Naive thymus-derived CD4-positive, alpha-beta T cell (primary cell): Measurements from ENCODE around the gene CXCL12. TPM values are rescaled to one million over a fixed set of nuclear protein-coding genes. Genes with fewer than 3 reads are reported as not detected.

ENCODE experiments used
- ATAC-seq: fragments of 150-1000 bp; cut with Tn5 transposase; 2 replicates; pipeline ENCODE4 v1.10.0; 2021; ENCODE audit warnings: mild to moderate bottlenecking, moderate library complexity
- CTCF ChIA-PET: fragments of 350-600 bp; sonication (Branson Sonifier 250); formaldehyde crosslinking; loops from one replicate; lab custom pipeline; 2021; ENCODE audit warnings: antibody characterized with exemption; lab: Charles Lee
- POLR2A ChIA-PET: fragments of 350-600 bp; sonication (Branson Sonifier 250); formaldehyde crosslinking; loops from one replicate; lab custom pipeline; 2021; ENCODE audit warnings: antibody characterized with exemption, inconsistent platforms; lab: Charles Lee
- DNase-seq, 9 donors: peaks; one replicate each; pipeline versions ENCODE4 v3.0.0 to v3.0.0-alpha.2; 2020 to 2022; ENCODE audit warnings: mixed read lengths in 1 of 9
- H3K27ac ChIP-seq: one replicate; pipeline ENCODE4 v1.7.0; 2013; ENCODE audit warnings: mild to moderate bottlenecking, low read depth, low read length, moderate library complexity
- H3K27me3 ChIP-seq, 2 donors: one replicate each; pipeline ENCODE4 v1.7.0; 2013; ENCODE audit warnings: low read length in 2 of 2, mild to moderate bottlenecking in 2 of 2, moderate library complexity in 2 of 2; ENCODE audit not compliant: control insufficient read depth in 2 of 2, insufficient read depth in 2 of 2
- H3K36me3 ChIP-seq, 3 experiments: 1 replicate in 2 of 3; 2 replicates in 1 of 3; pipeline ENCODE4 v1.7.0; 2013; ENCODE audit warnings: low read length in 3 of 3, mild to moderate bottlenecking in 3 of 3, moderate library complexity in 1 of 3; ENCODE audit not compliant: insufficient read depth in 3 of 3, control insufficient read depth in 2 of 3
- H3K4me1 ChIP-seq, 2 donors: one replicate each; pipeline ENCODE4 v1.7.0; 2013; ENCODE audit warnings: low read length in 2 of 2, mild to moderate bottlenecking in 2 of 2, moderate library complexity in 1 of 2; ENCODE audit not compliant: control insufficient read depth in 2 of 2, insufficient read depth in 2 of 2
- H3K4me3 ChIP-seq: 2 replicates; pipeline ENCODE4 v1.7.0; 2013; ENCODE audit warnings: mild to moderate bottlenecking, low read length
- H3K9me3 ChIP-seq, 3 experiments: 1 replicate in 2 of 3; 2 replicates in 1 of 3; pipeline ENCODE4 v1.7.0; 2013; ENCODE audit warnings: low read length in 3 of 3; ENCODE audit not compliant: control insufficient read depth in 2 of 3
- H3K27ac Mint-ChIP-seq, 9 donors: one replicate each; pipeline ENCODE4 v1.8.0; 2020 to 2022; ENCODE audit warnings: mixed read lengths in 9 of 9, mild to moderate bottlenecking in 8 of 9, moderate library complexity in 5 of 9, inconsistent platforms in 2 of 9
- H3K27me3 Mint-ChIP-seq, 5 donors: one replicate each; pipeline ENCODE4 v1.8.0; 2021 to 2022; ENCODE audit warnings: mixed read lengths in 5 of 5, mild to moderate bottlenecking in 1 of 5
- H3K36me3 Mint-ChIP-seq, 5 donors: one replicate each; pipeline ENCODE4 v1.8.0; 2020 to 2022; ENCODE audit warnings: mixed read lengths in 5 of 5, mild to moderate bottlenecking in 3 of 5, inconsistent platforms in 1 of 5
- H3K4me1 Mint-ChIP-seq, 7 donors: one replicate each; pipeline ENCODE4 v1.8.0; 2020 to 2022; ENCODE audit warnings: mixed read lengths in 7 of 7, mild to moderate bottlenecking in 3 of 7, inconsistent platforms in 1 of 7
- H3K4me3 Mint-ChIP-seq, 10 donors: one replicate each; pipeline ENCODE4 v1.8.0; 2020 to 2022; ENCODE audit warnings: mild to moderate bottlenecking in 10 of 10, mixed read lengths in 10 of 10, moderate library complexity in 6 of 10, inconsistent platforms in 2 of 10
- H3K9me3 Mint-ChIP-seq, 11 donors: one replicate each; pipeline ENCODE4 v1.8.0; 2020 to 2022; ENCODE audit warnings: mixed read lengths in 11 of 11, mild to moderate bottlenecking in 4 of 11, inconsistent platforms in 1 of 11, moderate library complexity in 1 of 11
- intact Hi-C, 2 donors: fragments of 100-400 bp; cut with micrococcal nuclease; formaldehyde crosslinking; loops; one replicate each; pipeline ENCODE4 v1.15.1; 2023
- polyA plus RNA-seq, 2 donors: library from polyadenylated mRNA; unstranded; fragments of 300-500 nt; fragmentation: Illumina TruSeq; gene quantifications; one replicate each; pipeline ENCODE4 v1.2.3, GENCODE V29; 2021
- total RNA-seq, 6 experiments: library from RNA in 5 of 6; stranded (reverse) in 5 of 6; gene quantifications; 1 replicate in 5 of 6; 2 replicates in 1 of 6; pipeline ENCODE4 v1.2.3 and lab custom pipeline; 2021 to 2026

Gene CXCL12
- total and polyA plus RNA-seq, 7 experiments from 2014 or later: not detected

- CTCF ChIA-PET: no interaction called here
- ATAC-seq (no peak), DNase-seq (no peak)
- no peaks in the 10 kb centered on the region for H3K36me3 ChIP-seq
- H3K9me3 Mint-ChIP-seq: peaks cover 0 to 14% (median 3%) of the 10 kb centered on the region in 11 donors
- peaks cover 0 to 3% (median 0%) of the 10 kb centered on the region in 5 donors for H3K36me3 Mint-ChIP-seq
- no peaks in the 10 kb centered on the region for H3K9me3 ChIP-seq
- H3K4me3 ChIP-seq: no peak overlapping the region
- no peaks in the 10 kb centered on the region for H3K27me3 ChIP-seq
- H3K4me1 Mint-ChIP-seq: peaks cover 0 to 5% (median 0%) of the 10 kb centered on the region in 7 donors
- POLR2A ChIA-PET: no interaction called here
- H3K4me3 Mint-ChIP-seq: no peak overlapping the region
- H3K27ac Mint-ChIP-seq: no peak overlapping the region
- H3K27me3 Mint-ChIP-seq: peaks cover 4 to 29% (median 21%) of the 10 kb centered on the region in 5 donors
- no peaks in the 10 kb centered on the region for H3K4me1 ChIP-seq
- no peak overlapping the region for H3K27ac ChIP-seq
- intact Hi-C loops: no loop called here
Observed at GRCh38 chr10:44416936-44417335, 32.0 kb upstream of the CXCL12 start.

- Histone ChIP-seq H3K27ac (no peak overlapping the region), H3K36me3 (no peaks in the 10 kb centered on the region), H3K4me1 (no peaks in the 10 kb centered on the region), H3K9me3 (no peaks in the 10 kb centered on the region), H3K4me3 (no peak overlapping the region), H3K27me3 (no peaks in the 10 kb centered on the region)
- peaks cover 0 to 17% (median 5%) of the 10 kb centered on the region in 11 donors for H3K9me3 Mint-ChIP-seq
- intact Hi-C loops: no loop called here
- POLR2A ChIA-PET: interaction anchor here (0.6 kb wide), 1 partner anchor 624 kb away, joined by 3 read pairs; no protein-coding TSS in a partner anchor
- H3K36me3 Mint-ChIP-seq: peaks cover 0 to 5% (median 0%) of the 10 kb centered on the region in 5 donors
- CTCF ChIA-PET: no interaction called here
- no peak overlapping the region for H3K27ac Mint-ChIP-seq
- H3K4me1 Mint-ChIP-seq: peaks cover 0 to 5% (median 0%) of the 10 kb centered on the region in 7 donors
- DNase-seq (no peak), ATAC-seq (no peak)
- peaks cover 4 to 34% (median 24%) of the 10 kb centered on the region in 5 donors for H3K27me3 Mint-ChIP-seq
- H3K4me3 Mint-ChIP-seq: no peak overlapping the region
Observed at GRCh38 chr10:44416021-44416771, 31.3 kb upstream of the CXCL12 start.

- no peak for ATAC-seq
- Mint-ChIP-seq H3K4me1 (peaks cover 0 to 1% (median 0%) of the 10 kb centered on the region in 7 donors), H3K4me3 (no peak overlapping the region), H3K27me3 (peaks cover 4 to 39% (median 31%) of the 10 kb centered on the region in 5 donors), H3K36me3 (peaks cover 0 to 5% (median 0%) of the 10 kb centered on the region in 5 donors), H3K9me3 (peaks cover 0 to 17% (median 5%) of the 10 kb centered on the region in 11 donors), H3K27ac (no peak overlapping the region)
- H3K36me3 ChIP-seq: no peaks in the 10 kb centered on the region
- H3K27ac ChIP-seq: no peak overlapping the region
- H3K9me3 ChIP-seq: no peaks in the 10 kb centered on the region
- ChIA-PET POLR2A (no interaction called here), CTCF (no interaction called here)
- H3K4me3 ChIP-seq: no peak overlapping the region
- no peak for DNase-seq
- intact Hi-C loops: no loop called here
- H3K27me3 ChIP-seq: no peaks in the 10 kb centered on the region
- H3K4me1 ChIP-seq: no peaks in the 10 kb centered on the region
Observed at GRCh38 chr10:44415121-44415520, 30.2 kb upstream of the CXCL12 start.

DNA sequence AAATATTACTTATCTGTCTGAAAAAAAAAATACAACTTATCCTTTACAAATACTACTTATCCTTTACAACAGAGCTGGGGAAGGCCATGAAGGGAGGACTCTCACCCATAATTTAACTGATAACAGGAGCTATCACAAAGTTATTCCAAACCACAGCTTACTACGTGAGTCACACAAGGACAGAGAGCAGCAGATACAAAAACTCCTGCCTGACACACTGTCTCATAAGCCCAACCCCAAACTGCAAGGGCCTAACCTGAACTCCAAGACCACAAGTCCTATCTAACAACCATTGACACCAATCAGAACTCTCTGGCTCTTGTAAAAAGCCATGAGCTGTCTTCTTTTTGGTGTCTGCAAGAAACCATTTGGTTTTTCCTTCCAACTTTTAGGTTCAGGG is 28.5 kb upstream of the CXCL12 start:
- Mint-ChIP-seq H3K4me3 (no peak overlapping the region), H3K4me1 (no peaks in the 10 kb centered on the region), H3K36me3 (peaks cover 0 to 5% (median 0%) of the 10 kb centered on the region in 5 donors), H3K27me3 (peaks cover 4 to 40% (median 33%) of the 10 kb centered on the region in 5 donors), H3K27ac (no peak overlapping the region), H3K9me3 (peaks cover 0 to 20% (median 7%) of the 10 kb centered on the region in 11 donors)
- DNase-seq: no peak
- ChIA-PET CTCF (interaction anchor here (0.6 kb wide), 1 partner anchor 222 kb away, joined by 4 read pairs; no protein-coding TSS in a partner anchor), POLR2A (no interaction called here)
- H3K27ac ChIP-seq: no peak overlapping the region
- H3K9me3 ChIP-seq: no peaks in the 10 kb centered on the region
- intact Hi-C loops: no loop called here
- H3K4me1 ChIP-seq: no peaks in the 10 kb centered on the region
- no peak for ATAC-seq
- no peak overlapping the region for H3K4me3 ChIP-seq
- H3K36me3 ChIP-seq: no peaks in the 10 kb centered on the region
- H3K27me3 ChIP-seq: no peaks in the 10 kb centered on the region

GRCh38 chr10:44411251-44411650 is 26.4 kb upstream of the CXCL12 start:
- ChIA-PET CTCF (no interaction called here), POLR2A (no interaction called here)
- Histone ChIP-seq H3K4me1 (no peaks in the 10 kb centered on the region), H3K27ac (no peak overlapping the region), H3K4me3 (no peak overlapping the region), H3K36me3 (no peaks in the 10 kb centered on the region), H3K9me3 (no peaks in the 10 kb centered on the region), H3K27me3 (no peaks in the 10 kb centered on the region)
- H3K27ac Mint-ChIP-seq: no peak overlapping the region
- H3K27me3 Mint-ChIP-seq: peaks cover 4 to 33% (median 24%) of the 10 kb centered on the region in 5 donors
- peaks cover 0 to 20% (median 6%) of the 10 kb centered on the region in 11 donors for H3K9me3 Mint-ChIP-seq
- intact Hi-C loops: no loop called here
- no peak for DNase-seq
- no peaks in the 10 kb centered on the region for H3K4me1 Mint-ChIP-seq
- H3K4me3 Mint-ChIP-seq: no peak overlapping the region
- H3K36me3 Mint-ChIP-seq: peaks cover 0 to 5% (median 0%) of the 10 kb centered on the region in 5 donors
- ATAC-seq: no peak

DNA sequence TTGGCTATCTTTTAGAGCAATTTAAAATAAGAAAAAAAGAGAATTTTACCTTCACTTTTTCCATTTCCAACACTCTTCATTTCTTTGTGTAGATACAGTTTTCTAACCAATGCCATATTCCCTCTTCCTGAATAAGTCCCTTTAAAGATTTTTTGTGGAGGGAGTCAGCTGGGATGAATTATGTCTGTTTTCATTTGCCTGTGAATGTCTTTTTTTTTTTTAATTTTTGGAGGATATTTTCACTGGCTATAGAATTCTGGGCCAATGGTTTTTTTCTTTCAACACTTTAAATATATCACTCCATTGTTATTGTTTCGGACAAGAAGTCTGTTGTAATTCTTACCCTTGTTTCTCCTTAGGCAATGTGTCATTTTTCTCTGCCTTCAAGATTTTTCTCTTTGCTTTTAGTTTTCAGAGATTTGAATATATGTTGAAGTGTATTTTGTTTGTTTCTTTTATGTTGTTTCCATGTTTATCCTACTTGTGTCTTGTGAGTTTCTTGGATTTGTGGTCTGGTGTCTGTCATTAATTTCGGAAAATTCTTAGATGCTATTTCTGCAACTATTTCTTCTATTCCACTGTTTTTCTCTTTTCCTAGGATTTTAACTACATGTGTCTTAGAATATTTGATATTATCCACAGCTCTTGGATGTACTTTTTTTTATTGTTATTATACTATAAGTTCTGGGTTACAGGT is 20.0 kb upstream of the CXCL12 start:
- ChIA-PET CTCF (no interaction called here), POLR2A (no interaction called here)
- Mint-ChIP-seq H3K4me1 (no peaks in the 10 kb centered on the region), H3K36me3 (no peaks in the 10 kb centered on the region), H3K27ac (no peak overlapping the region), H3K9me3 (peaks cover 0 to 7% (median 0%) of the 10 kb centered on the region in 11 donors), H3K4me3 (no peak overlapping the region), H3K27me3 (peaks cover 0 to 14% (median 10%) of the 10 kb centered on the region in 5 donors)
- no peaks in the 10 kb centered on the region for H3K4me1 ChIP-seq
- H3K27me3 ChIP-seq: no peaks in the 10 kb centered on the region
- intact Hi-C loops: no loop called here
- no peaks in the 10 kb centered on the region for H3K9me3 ChIP-seq
- no peak for ATAC-seq
- no peaks in the 10 kb centered on the region for H3K36me3 ChIP-seq
- H3K4me3 ChIP-seq: no peak overlapping the region
- DNase-seq: no peak
- H3K27ac ChIP-seq: no peak overlapping the region
